ENCODE results near the gene HS6ST1.

- TF ChIP-seq, protein P1, sequence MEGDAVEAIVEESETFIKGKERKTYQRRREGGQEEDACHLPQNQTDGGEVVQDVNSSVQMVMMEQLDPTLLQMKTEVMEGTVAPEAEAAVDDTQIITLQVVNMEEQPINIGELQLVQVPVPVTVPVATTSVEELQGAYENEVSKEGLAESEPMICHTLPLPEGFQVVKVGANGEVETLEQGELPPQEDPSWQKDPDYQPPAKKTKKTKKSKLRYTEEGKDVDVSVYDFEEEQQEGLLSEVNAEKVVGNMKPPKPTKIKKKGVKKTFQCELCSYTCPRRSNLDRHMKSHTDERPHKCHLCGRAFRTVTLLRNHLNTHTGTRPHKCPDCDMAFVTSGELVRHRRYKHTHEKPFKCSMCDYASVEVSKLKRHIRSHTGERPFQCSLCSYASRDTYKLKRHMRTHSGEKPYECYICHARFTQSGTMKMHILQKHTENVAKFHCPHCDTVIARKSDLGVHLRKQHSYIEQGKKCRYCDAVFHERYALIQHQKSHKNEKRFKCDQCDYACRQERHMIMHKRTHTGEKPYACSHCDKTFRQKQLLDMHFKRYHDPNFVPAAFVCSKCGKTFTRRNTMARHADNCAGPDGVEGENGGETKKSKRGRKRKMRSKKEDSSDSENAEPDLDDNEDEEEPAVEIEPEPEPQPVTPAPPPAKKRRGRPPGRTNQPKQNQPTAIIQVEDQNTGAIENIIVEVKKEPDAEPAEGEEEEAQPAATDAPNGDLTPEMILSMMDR (IDR thresholded peaks at IDR 0.05) = no peak
- TF ChIP-seq POLR2A (IDR thresholded peaks at IDR 0.05) (no peak), POLR2AphosphoS5 (IDR thresholded peaks at IDR 0.05) (no peak)
Observed at GRCh38 chr2:128362889-128363228, 44.2 kb upstream of the HS6ST1 start.
